Bone marrow (tissue), 2 donors: ENCODE measurements around the gene ATG12.
"Not testable (repeated sequence)": the region's sequence is repeated elsewhere in the genome, so short reads cannot be mapped to it uniquely, and the experiment has no call there.

Source experiments
- DNase-seq, 2 donors: peaks; one replicate each; lab custom pipeline; 2025; lab: John Stamatoyannopoulos, UW

Gene ATG12

GRCh38 chr5:115842952-115843351 is 1.6 kb upstream of the ATG12 start:
- DNase-seq: no peak

GRCh38 chr5:115842089-115842935 is 947 bp upstream of the ATG12 start:
- no peak for DNase-seq

- DNase-seq: no peak
Observed at GRCh38 chr5:115840873-115841272, 492 bp downstream of the ATG12 start.

- peak in 1 of 2 donors; percentile 70 for DNase-seq
Observed at GRCh38 chr5:115838885-115839518, 2.4 kb downstream of the ATG12 start.

GRCh38 chr5:115835481-115835880 is 5.9 kb downstream of the ATG12 start:
- DNase-seq: no peak

GRCh38 chr5:115831163-115831768 is 10.1 kb downstream of the ATG12 start:
- peak in 1 of 2 donors; percentile 34 for DNase-seq

- no peak for DNase-seq
Observed at GRCh38 chr5:115829913-115830312, 11.5 kb downstream of the ATG12 start.

GRCh38 chr5:115825948-115826347 is 15.4 kb downstream of the ATG12 start:
- DNase-seq: no peak

- DNase-seq: not testable (repeated sequence)
Observed at GRCh38 chr5:115824983-115825382, 16.4 kb downstream of the ATG12 start.

GRCh38 chr5:115820846-115821245 is 20.5 kb downstream of the ATG12 start:
- no peak for DNase-seq

- DNase-seq: no peak
Observed at GRCh38 chr5:115818821-115819220, 22.5 kb downstream of the ATG12 start.

GRCh38 chr5:115817386-115817785 is 24.0 kb downstream of the ATG12 start:
- DNase-seq: no peak

- DNase-seq: no peak
Observed at GRCh38 chr5:115816226-115817081, 24.9 kb downstream of the ATG12 start, which contains the start of gene CDO1. Gene CDO1 (minus strand): TSS chr5:115816659. CDS start chr5:115816397, 262 bp downstream.

GRCh38 chr5:115815693-115816225 is 25.6 kb downstream of the ATG12 start:
- no peak for DNase-seq

GRCh38 chr5:115815006-115815692 is 26.2 kb downstream of the ATG12 start:
- no peak for DNase-seq

- DNase-seq: no peak
Observed at GRCh38 chr5:115813719-115814118, 27.6 kb downstream of the ATG12 start.

GRCh38 chr5:115812372-115812771 is 29.0 kb downstream of the ATG12 start:
- DNase-seq: no peak

GRCh38 chr5:115811406-115811805 is 30.0 kb downstream of the ATG12 start:
- DNase-seq: no peak

- no peak for DNase-seq
Observed at GRCh38 chr5:115810761-115811160, 30.6 kb downstream of the ATG12 start.

GRCh38 chr5:115809946-115810345 is 31.4 kb downstream of the ATG12 start:
- no peak for DNase-seq

GRCh38 chr5:115808066-115808465 is 33.3 kb downstream of the ATG12 start:
- DNase-seq: not testable (repeated sequence)
